ENCODE measurements around the gene PLEKHA1.

Gene PLEKHA1

DNA sequence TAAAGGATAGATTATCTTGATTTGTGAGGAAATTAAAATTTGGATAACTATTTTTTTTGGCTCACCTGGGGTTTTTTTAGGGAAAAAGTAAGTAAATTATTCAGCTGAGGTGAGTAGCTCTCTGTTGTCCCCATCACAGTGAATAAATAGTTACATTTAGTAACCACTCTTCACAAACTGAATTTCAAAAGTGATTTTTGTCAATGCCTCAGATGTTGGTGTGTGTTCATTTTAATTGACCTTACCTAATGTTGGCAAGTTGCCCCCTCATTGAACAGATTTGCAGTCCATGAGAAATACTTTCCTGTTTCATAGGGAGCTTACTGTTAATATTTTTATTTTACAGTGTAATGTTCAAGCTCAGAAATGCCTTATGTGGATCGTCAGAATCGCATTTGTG, 18.3 kb downstream of the PLEKHA1 start:
- Histone ChIP-seq H3K27ac (replicated peaks) (no peak overlapping the region), H3K27me3 (ENCODE audit: insufficient read depth, poor library complexity, severe bottlenecking) (no peaks in the 10 kb centered on the region), H3K4me3 (replicated peaks; ENCODE audit: insufficient read depth, low read length) (no peak overlapping the region)
- DNase-seq (ENCODE audit: low read depth in 1 of 2, low spot score in 1 of 2): no peak
- TF ChIP-seq SPI1 (IDR thresholded peaks at IDR 0.05; ENCODE audit: borderline replicate concordance, low read depth) (no peak), POLR2AphosphoS5 (IDR thresholded peaks at IDR 0.05; ENCODE audit: low read depth) (no peak), GABPA (IDR thresholded peaks at IDR 0.05; ENCODE audit: low read depth) (no peak)
- TF ChIP-seq, protein P1, sequence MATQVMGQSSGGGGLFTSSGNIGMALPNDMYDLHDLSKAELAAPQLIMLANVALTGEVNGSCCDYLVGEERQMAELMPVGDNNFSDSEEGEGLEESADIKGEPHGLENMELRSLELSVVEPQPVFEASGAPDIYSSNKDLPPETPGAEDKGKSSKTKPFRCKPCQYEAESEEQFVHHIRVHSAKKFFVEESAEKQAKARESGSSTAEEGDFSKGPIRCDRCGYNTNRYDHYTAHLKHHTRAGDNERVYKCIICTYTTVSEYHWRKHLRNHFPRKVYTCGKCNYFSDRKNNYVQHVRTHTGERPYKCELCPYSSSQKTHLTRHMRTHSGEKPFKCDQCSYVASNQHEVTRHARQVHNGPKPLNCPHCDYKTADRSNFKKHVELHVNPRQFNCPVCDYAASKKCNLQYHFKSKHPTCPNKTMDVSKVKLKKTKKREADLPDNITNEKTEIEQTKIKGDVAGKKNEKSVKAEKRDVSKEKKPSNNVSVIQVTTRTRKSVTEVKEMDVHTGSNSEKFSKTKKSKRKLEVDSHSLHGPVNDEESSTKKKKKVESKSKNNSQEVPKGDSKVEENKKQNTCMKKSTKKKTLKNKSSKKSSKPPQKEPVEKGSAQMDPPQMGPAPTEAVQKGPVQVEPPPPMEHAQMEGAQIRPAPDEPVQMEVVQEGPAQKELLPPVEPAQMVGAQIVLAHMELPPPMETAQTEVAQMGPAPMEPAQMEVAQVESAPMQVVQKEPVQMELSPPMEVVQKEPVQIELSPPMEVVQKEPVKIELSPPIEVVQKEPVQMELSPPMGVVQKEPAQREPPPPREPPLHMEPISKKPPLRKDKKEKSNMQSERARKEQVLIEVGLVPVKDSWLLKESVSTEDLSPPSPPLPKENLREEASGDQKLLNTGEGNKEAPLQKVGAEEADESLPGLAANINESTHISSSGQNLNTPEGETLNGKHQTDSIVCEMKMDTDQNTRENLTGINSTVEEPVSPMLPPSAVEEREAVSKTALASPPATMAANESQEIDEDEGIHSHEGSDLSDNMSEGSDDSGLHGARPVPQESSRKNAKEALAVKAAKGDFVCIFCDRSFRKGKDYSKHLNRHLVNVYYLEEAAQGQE (IDR thresholded peaks at IDR 0.05; ENCODE audit: insufficient replicate concordance, low read depth): no peak
- TF ChIP-seq, protein P2, sequence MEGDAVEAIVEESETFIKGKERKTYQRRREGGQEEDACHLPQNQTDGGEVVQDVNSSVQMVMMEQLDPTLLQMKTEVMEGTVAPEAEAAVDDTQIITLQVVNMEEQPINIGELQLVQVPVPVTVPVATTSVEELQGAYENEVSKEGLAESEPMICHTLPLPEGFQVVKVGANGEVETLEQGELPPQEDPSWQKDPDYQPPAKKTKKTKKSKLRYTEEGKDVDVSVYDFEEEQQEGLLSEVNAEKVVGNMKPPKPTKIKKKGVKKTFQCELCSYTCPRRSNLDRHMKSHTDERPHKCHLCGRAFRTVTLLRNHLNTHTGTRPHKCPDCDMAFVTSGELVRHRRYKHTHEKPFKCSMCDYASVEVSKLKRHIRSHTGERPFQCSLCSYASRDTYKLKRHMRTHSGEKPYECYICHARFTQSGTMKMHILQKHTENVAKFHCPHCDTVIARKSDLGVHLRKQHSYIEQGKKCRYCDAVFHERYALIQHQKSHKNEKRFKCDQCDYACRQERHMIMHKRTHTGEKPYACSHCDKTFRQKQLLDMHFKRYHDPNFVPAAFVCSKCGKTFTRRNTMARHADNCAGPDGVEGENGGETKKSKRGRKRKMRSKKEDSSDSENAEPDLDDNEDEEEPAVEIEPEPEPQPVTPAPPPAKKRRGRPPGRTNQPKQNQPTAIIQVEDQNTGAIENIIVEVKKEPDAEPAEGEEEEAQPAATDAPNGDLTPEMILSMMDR (IDR thresholded peaks at IDR 0.05; ENCODE audit: insufficient read depth, low read length): no peak

DNA sequence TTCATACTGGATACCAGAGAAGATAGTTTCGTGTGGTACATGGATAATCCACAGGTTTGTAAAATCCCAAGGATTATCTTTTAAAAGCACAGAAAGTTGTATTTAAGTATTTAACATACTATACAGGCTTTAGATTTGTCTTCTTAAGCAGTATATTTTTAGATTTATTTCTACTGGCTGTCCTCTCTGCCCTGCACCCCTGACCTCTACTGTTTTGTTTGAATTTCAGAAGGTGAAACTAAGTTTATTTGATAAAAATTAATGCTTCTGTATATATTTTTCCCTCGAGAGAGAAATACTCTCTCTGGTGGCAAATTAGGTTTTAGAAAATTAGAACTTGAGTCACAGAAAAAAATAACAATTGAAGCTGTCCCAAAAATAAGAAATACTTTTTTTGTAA, 18.8 kb downstream of the PLEKHA1 start:
- Histone ChIP-seq H3K4me3 (replicated peaks; ENCODE audit: insufficient read depth, low read length) (no peak overlapping the region), H3K27ac (replicated peaks) (no peak overlapping the region), H3K27me3 (ENCODE audit: insufficient read depth, poor library complexity, severe bottlenecking) (no peaks in the 10 kb centered on the region)
- TF ChIP-seq POLR2AphosphoS5 (IDR thresholded peaks at IDR 0.05; ENCODE audit: low read depth) (no peak), GABPA (IDR thresholded peaks at IDR 0.05; ENCODE audit: low read depth) (no peak), SPI1 (IDR thresholded peaks at IDR 0.05; ENCODE audit: borderline replicate concordance, low read depth) (no peak)
- TF ChIP-seq, protein P2 (IDR thresholded peaks at IDR 0.05; ENCODE audit: insufficient read depth, low read length): no peak
- TF ChIP-seq, protein P1 (IDR thresholded peaks at IDR 0.05; ENCODE audit: insufficient replicate concordance, low read depth): no peak
- DNase-seq (ENCODE audit: low read depth in 1 of 2, low spot score in 1 of 2): no peak

DNA sequence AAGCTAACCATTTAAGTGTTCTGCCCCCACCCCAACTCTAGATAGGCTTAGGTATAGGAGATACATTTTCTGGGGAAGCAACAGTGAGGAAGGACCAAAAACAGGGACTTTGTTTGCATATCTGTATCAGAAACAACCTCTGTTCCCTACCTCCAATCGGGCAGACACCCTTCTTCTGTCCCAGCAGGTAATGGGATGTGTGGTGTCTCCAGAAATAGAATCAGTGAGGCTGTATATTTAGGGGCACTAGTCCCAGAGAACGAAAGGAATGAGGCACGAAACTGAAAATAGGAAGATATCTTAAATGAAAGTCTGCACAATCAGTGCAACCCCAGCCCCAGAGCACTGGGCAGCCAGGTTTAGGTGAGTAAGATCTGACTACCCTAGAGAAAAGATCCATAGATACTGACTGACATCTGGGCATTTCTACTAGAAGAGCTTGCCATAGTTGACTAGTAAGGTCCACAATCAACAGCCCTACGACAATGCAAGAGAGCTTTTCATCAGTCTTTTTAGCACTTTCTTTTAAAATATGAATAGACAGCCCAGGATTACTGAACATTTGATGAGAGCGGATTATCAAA, 28.1 kb downstream of the PLEKHA1 start:
- no peak for DNase-seq (ENCODE audit: low read depth in 1 of 2, low spot score in 1 of 2)
- Histone ChIP-seq H3K4me3 (replicated peaks; ENCODE audit: insufficient read depth, low read length) (no peak overlapping the region), H3K27me3 (ENCODE audit: insufficient read depth, poor library complexity, severe bottlenecking) (no peaks in the 10 kb centered on the region), H3K27ac (replicated peaks) (no peak overlapping the region)
- TF ChIP-seq POLR2AphosphoS5 (IDR thresholded peaks at IDR 0.05; ENCODE audit: low read depth): no peak
- TF ChIP-seq SPI1 (IDR thresholded peaks at IDR 0.05; ENCODE audit: borderline replicate concordance, low read depth): no peak
- TF ChIP-seq, protein P1 (IDR thresholded peaks at IDR 0.05; ENCODE audit: insufficient replicate concordance, low read depth): no peak
- TF ChIP-seq GABPA (IDR thresholded peaks at IDR 0.05; ENCODE audit: low read depth): no peak
- TF ChIP-seq, protein P2 (IDR thresholded peaks at IDR 0.05; ENCODE audit: insufficient read depth, low read length): no peak

All from HL-60 (cell line).